Calu3 (cell line): ENCODE results near the gene NRTN. TPM values are rescaled to one million over a fixed set of nuclear protein-coding genes. Genes with fewer than 3 reads are reported as not detected.

Source experiments
- BruUV-seq: library from RNA; stranded (reverse); fragments of 400-500 nt; replicated peaks from 2 replicates; lab custom pipeline; 2021; lab: Mats Ljungman, UMichigan
- CTCF ChIA-PET: fragments of 300-600 bp; sonication (Branson Sonifier 250); formaldehyde crosslinking; loops from one replicate; lab custom pipeline; 2022; ENCODE audit warnings: antibody characterized with exemption; lab: Charles Lee
- DNase-seq: peaks from one replicate; pipeline ENCODE4 v3.0.0; 2022
- H3K27ac Mint-ChIP-seq: one replicate; pipeline ENCODE4 v1.8.0; 2022; ENCODE audit warnings: mixed read lengths; ENCODE audit not compliant: unreplicated experiment
- H3K27me3 Mint-ChIP-seq: one replicate; pipeline ENCODE4 v1.8.0; 2022; ENCODE audit warnings: mixed read lengths; ENCODE audit not compliant: unreplicated experiment
- H3K36me3 Mint-ChIP-seq: one replicate; pipeline ENCODE4 v1.8.0; 2022; ENCODE audit warnings: mild to moderate bottlenecking, moderate library complexity, mixed read lengths; ENCODE audit not compliant: insufficient read depth, unreplicated experiment
- H3K4me1 Mint-ChIP-seq: one replicate; pipeline ENCODE4 v1.8.0; 2022; ENCODE audit warnings: mild to moderate bottlenecking, low read depth, mixed read lengths; ENCODE audit not compliant: unreplicated experiment
- H3K4me3 Mint-ChIP-seq: one replicate; pipeline ENCODE4 v1.8.0; 2022; ENCODE audit warnings: mild to moderate bottlenecking, low read depth, moderate library complexity, mixed read lengths; ENCODE audit not compliant: unreplicated experiment
- H3K9me3 Mint-ChIP-seq: one replicate; pipeline ENCODE4 v1.8.0; 2022; ENCODE audit warnings: low read depth, mixed read lengths; ENCODE audit not compliant: unreplicated experiment
- intact Hi-C: fragments of 100-400 bp; cut with micrococcal nuclease; formaldehyde crosslinking; loops from one replicate; pipeline ENCODE4 v1.10.0; 2022; ENCODE audit not compliant: unreplicated experiment
- total RNA-seq: library from RNA; stranded (reverse); gene quantifications from 2 replicates; pipeline ENCODE4 v1.2.3, GENCODE V29; 2022
- TF ChIP-seq, protein P1 (sequence below): fragments of 200-600 bp; IDR thresholded peaks from one replicate; pipeline ENCODE4 v1.8.0; 2022; ENCODE audit warnings: antibody characterized with exemption; ENCODE audit not compliant: unreplicated experiment

The NRTN gene
- total RNA-seq, 1 experiment from 2014 or later, result 5.4 TPM

DNA sequence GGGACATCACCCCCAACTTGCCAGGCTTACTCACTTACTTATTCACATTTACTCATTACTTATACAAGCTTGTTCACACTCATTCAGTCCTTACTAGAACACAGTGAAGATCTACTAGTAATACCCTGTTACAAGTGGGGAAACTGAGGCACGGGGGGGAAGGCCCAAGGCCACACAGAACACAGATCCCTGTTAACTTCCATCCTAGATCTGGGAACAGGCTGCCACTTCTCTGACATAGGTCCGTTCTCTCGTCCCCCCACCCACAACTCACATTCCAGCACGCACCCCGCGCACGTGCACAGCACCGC is 1.5 kb upstream of the NRTN start:
- intact Hi-C loops, result loop anchor here (5.0 kb wide), 1 partner anchor 89 kb away; no protein-coding TSS in a partner anchor
- TF ChIP-seq, protein P1, sequence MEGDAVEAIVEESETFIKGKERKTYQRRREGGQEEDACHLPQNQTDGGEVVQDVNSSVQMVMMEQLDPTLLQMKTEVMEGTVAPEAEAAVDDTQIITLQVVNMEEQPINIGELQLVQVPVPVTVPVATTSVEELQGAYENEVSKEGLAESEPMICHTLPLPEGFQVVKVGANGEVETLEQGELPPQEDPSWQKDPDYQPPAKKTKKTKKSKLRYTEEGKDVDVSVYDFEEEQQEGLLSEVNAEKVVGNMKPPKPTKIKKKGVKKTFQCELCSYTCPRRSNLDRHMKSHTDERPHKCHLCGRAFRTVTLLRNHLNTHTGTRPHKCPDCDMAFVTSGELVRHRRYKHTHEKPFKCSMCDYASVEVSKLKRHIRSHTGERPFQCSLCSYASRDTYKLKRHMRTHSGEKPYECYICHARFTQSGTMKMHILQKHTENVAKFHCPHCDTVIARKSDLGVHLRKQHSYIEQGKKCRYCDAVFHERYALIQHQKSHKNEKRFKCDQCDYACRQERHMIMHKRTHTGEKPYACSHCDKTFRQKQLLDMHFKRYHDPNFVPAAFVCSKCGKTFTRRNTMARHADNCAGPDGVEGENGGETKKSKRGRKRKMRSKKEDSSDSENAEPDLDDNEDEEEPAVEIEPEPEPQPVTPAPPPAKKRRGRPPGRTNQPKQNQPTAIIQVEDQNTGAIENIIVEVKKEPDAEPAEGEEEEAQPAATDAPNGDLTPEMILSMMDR, result no peak
- Mint-ChIP-seq H3K27me3 (peaks cover 33% of the 10 kb centered on the region), H3K4me1 (no peaks in the 10 kb centered on the region), H3K36me3 (peaks cover 16% of the 10 kb centered on the region), H3K9me3 (no peaks in the 10 kb centered on the region), H3K27ac (no peak overlapping the region), H3K4me3 (peak overlapping the region; percentile 69)
- CTCF ChIA-PET, result interaction anchor here (0.6 to 1.7 kb wide), 14 partner anchors 9 to 296 kb away, joined by 3 to 26 read pairs (median 4); partner anchors contain the start of genes FUT3, NDUFA11 and VMAC
- DNase-seq, result no peak
- BruUV-seq, result no TSS peak

DNA sequence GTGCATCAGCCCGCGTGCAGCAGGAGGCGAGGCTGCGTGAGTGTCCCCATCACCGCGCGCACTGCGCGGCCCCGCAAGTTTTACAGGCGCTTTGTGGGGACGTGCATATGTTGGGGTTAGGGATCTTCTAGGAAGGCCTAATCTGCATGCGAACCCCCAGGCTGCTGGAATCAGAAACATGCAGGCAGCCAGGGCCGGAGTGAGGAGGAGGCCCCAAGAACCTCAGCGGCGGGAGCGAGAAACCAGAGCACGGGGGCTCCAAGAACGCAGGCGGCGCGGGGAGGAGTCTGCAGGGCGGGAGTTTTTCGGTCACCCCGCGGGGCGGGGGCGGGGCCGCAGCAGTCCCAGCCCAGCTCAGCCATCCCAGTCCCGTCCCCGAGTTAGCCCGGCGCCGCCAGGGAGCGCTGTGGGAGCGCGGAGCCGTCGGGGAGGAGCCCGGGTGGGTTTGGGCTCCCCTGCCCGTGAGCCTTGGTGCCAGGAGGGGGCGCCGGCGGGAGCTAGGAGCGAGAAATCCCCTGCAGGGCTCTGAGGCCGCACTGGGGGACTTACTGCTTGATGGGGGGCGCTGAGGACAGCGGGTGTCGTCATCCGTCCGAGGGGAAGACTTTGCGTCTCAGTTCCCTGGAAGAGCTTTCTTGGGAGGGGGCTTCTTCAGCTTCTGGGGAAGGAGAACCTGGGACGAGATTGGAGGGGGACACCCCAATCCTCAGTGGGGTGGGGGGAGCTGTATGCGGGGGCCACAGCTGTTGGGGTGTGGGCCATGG is 933 bp upstream of the NRTN start:
- no peaks in the 10 kb centered on the region for H3K9me3 Mint-ChIP-seq
- BruUV-seq, result no TSS peak
- H3K27ac Mint-ChIP-seq, result no peak overlapping the region
- no peaks in the 10 kb centered on the region for H3K4me1 Mint-ChIP-seq
- intact Hi-C loops, result loop anchor here (5.0 kb wide), 1 partner anchor 88 kb away; no protein-coding TSS in a partner anchor
- DNase-seq, result peak; percentile 95
- CTCF ChIA-PET, result interaction anchor here (0.5 to 1.7 kb wide), 17 partner anchors 9 to 295 kb away, joined by 3 to 26 read pairs (median 4); partner anchors contain the start of genes FUT3, NDUFA11 and VMAC
- peak overlapping the region; percentile 69 for H3K4me3 Mint-ChIP-seq
- peaks cover 16% of the 10 kb centered on the region for H3K36me3 Mint-ChIP-seq
- peaks cover 28% of the 10 kb centered on the region for H3K27me3 Mint-ChIP-seq
- TF ChIP-seq, protein P1, result peak; percentile 91

DNA sequence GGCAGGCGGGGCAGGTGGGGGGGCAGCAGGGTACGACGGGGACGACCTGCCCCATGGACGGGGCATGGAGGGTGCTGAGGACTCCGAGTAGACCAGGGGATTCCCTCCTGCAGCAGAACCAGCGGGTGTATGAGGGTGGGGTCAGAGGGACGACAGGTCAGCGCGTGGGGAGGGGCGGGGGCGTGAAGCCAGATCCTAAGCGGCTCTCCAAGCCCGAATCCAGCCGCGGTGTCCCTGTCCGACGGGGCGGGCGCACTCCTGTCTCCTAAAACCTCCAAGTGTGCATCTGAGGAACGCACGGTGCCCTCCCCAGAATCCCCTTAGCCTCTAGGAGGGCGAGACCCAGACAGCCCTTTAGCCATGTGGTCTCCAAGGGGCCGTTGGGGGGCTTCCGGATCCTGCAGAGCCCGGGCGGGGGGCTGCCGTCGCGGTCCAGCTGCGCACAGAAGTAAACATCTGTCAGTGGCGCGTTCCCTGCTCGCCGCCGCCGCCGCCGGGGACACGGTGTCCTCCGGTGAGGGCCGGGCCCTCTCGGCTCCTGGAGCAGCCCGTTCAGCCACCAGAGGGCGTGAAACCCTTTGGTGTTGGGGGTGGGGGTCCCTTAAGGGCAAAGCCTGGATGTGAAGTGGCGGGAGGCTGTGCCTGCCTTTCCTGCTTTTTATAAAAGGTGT is 730 bp downstream of the NRTN start:
- H3K27me3 Mint-ChIP-seq, result peaks cover 19% of the 10 kb centered on the region
- no peaks in the 10 kb centered on the region for H3K9me3 Mint-ChIP-seq
- intact Hi-C loops, result no loop called here
- BruUV-seq, result no TSS peak
- no peak overlapping the region for H3K27ac Mint-ChIP-seq
- peaks cover 16% of the 10 kb centered on the region for H3K36me3 Mint-ChIP-seq
- no peaks in the 10 kb centered on the region for H3K4me1 Mint-ChIP-seq
- peak overlapping the region; percentile 65 for H3K4me3 Mint-ChIP-seq
- TF ChIP-seq, protein P1, result peak; percentile 77
- peak; percentile 88 for DNase-seq
- CTCF ChIA-PET, result no interaction called here

DNA sequence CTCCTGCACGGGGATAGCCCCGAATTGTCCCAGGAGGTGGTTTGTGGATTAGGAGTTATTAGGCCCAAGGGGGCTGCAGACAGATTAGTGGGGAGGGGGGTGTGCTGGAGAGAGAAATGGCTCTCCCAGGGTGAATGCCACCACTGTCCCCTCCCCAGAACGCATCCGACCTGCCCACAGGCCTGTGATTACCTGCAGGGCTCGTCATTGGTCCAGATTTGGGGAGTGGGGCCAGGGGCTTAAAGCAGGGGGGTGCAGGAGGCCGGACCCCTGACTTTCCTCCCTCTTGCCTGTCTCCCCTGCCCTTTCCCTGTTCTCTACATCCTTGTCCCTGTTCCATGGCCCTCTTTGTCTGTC is 1.2 kb downstream of the NRTN start:
- TF ChIP-seq, protein P1, result no peak
- CTCF ChIA-PET, result no interaction called here
- peaks cover 19% of the 10 kb centered on the region for H3K27me3 Mint-ChIP-seq
- BruUV-seq, result no TSS peak
- DNase-seq, result no peak
- peaks cover 16% of the 10 kb centered on the region for H3K36me3 Mint-ChIP-seq
- no peak overlapping the region for H3K27ac Mint-ChIP-seq
- H3K4me1 Mint-ChIP-seq, result no peaks in the 10 kb centered on the region
- intact Hi-C loops, result no loop called here
- H3K4me3 Mint-ChIP-seq, result peak overlapping the region; percentile 65
- no peaks in the 10 kb centered on the region for H3K9me3 Mint-ChIP-seq
